HUES6 (cell line): Measurements from ENCODE around the gene OGG1.

ENCODE experiments used
- H3K27ac ChIP-seq: 2 replicates; pipeline ENCODE4 v1.7.0; 2013; ENCODE audit warnings: low read depth, mild to moderate bottlenecking, low read length, inconsistent platforms
- H3K27me3 ChIP-seq: 2 replicates; pipeline ENCODE4 v1.6.1; 2013; ENCODE audit warnings: low read length; ENCODE audit not compliant: control insufficient read depth, insufficient read depth
- H3K36me3 ChIP-seq: 2 replicates; pipeline ENCODE4 v1.6.1; 2013; ENCODE audit warnings: low read length; ENCODE audit not compliant: control insufficient read depth, insufficient read depth
- H3K4me1 ChIP-seq: 2 replicates; pipeline ENCODE4 v1.6.1; 2013; ENCODE audit warnings: low read length; ENCODE audit not compliant: control insufficient read depth, insufficient read depth
- H3K4me3 ChIP-seq: 2 replicates; pipeline ENCODE4 v1.5.1; 2013; ENCODE audit warnings: low read depth, low read length
- H3K9ac ChIP-seq: one replicate; pipeline ENCODE4 v1.6.1; 2013; ENCODE audit warnings: mild to moderate bottlenecking, low read length
- H3K9me3 ChIP-seq: 2 replicates; pipeline ENCODE4 v1.6.1; 2013; ENCODE audit warnings: low read depth, low read length; ENCODE audit not compliant: control insufficient read depth, insufficient read depth

OGG1 gene

DNA sequence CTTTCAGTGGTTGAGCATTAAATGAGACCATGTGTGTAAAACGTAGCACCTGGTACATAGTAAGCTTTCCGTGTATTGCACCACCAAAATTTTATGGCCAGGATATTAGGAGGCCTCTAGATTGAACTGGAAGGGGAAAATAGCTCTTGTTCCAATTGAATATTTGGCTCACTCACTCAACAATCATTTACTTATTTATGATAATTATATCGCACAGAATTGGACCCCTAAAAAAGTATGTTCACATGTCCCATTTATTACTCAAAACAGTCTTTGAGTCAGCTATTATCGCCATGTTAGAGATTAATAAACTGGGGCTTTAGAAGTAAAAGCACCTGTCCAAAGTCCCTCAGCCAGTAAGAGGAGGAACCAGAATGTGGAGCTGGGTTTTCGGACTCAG is 55.2 kb downstream of the OGG1 start:
- H3K4me3 ChIP-seq = no peak overlapping the region
- H3K27me3 ChIP-seq = no peaks in the 10 kb centered on the region
- peaks cover 68% of the 10 kb centered on the region for H3K36me3 ChIP-seq
- H3K9ac ChIP-seq = no peak overlapping the region
- H3K9me3 ChIP-seq = no peaks in the 10 kb centered on the region
- peaks cover 13% of the 10 kb centered on the region; the same call in 1 of the 2 replicates for H3K4me1 ChIP-seq
- no peak overlapping the region for H3K27ac ChIP-seq

DNA sequence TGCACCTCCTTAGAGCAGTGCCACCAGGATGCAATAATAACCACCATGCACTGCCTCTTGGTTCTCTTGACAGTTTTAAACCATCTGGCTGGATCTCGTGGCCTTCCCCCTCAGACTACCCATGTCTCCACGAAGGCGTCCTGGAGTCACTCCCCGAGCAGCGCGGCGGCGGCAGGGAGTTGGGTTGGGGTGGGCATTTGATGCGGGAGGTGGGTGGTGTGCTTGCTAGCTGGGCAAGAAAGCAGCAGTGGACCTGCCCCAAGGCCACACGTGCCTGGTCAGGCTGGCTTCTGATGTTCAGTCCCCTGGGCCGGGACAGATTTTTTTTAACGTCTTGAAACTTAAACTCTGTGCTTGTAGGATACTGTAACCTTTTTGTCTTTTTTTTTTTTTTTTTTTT is 56.4 kb downstream of the OGG1 start:
- no peak overlapping the region for H3K4me3 ChIP-seq
- H3K27me3 ChIP-seq = peaks cover 8% of the 10 kb centered on the region
- no peak overlapping the region for H3K9ac ChIP-seq
- no peaks in the 10 kb centered on the region for H3K9me3 ChIP-seq
- H3K27ac ChIP-seq = no peak overlapping the region
- H3K36me3 ChIP-seq = peaks cover 57% of the 10 kb centered on the region
- H3K4me1 ChIP-seq = peaks cover 13% of the 10 kb centered on the region; the same call in 1 of the 2 replicates
